CD4-positive, alpha-beta memory T cell (primary cell): ENCODE results near the gene KCTD3. TPM values are rescaled to one million over a fixed set of nuclear protein-coding genes. Genes with fewer than 3 reads are reported as not detected.

Experiments used
- CTCF ChIA-PET: fragments of 350-600 bp; sonication (Branson Sonifier 250); formaldehyde crosslinking; loops from one replicate; lab custom pipeline; 2021; ENCODE audit warnings: inconsistent platforms; ENCODE audit not compliant: partially characterized antibody; lab: Charles Lee
- POLR2A ChIA-PET: fragments of 350-600 bp; sonication (Branson Sonifier 250); formaldehyde crosslinking; loops from one replicate; lab custom pipeline; 2021; ENCODE audit not compliant: partially characterized antibody; lab: Charles Lee
- DNase-seq, 5 donors: peaks; one replicate each; pipeline versions ENCODE4 v3.0.0 to v3.0.0-alpha.2; 2020 to 2022; ENCODE audit warnings: mixed read lengths in 1 of 5
- H3K27ac ChIP-seq: one replicate; pipeline ENCODE4 v1.7.0; 2013; ENCODE audit warnings: low read depth, low read length
- H3K27me3 ChIP-seq: 2 replicates; pipeline ENCODE4 v1.7.0; 2013; ENCODE audit warnings: mild to moderate bottlenecking, low read length, moderate library complexity; ENCODE audit not compliant: insufficient read depth
- H3K36me3 ChIP-seq: 2 replicates; pipeline ENCODE4 v1.7.0; 2013; ENCODE audit warnings: mild to moderate bottlenecking, low read length, moderate library complexity; ENCODE audit not compliant: insufficient read depth
- H3K4me1 ChIP-seq: 2 replicates; pipeline ENCODE4 v1.7.0; 2013; ENCODE audit warnings: mild to moderate bottlenecking, low read length, moderate library complexity; ENCODE audit not compliant: insufficient read depth
- H3K4me3 ChIP-seq, 2 donors: one replicate each; pipeline ENCODE4 v1.7.0; 2013; ENCODE audit warnings: low read length in 2 of 2, mild to moderate bottlenecking in 1 of 2
- H3K9me3 ChIP-seq, 2 donors: one replicate each; pipeline ENCODE4 v1.7.0; 2013; ENCODE audit warnings: low read length in 2 of 2, control low read depth in 1 of 2; ENCODE audit not compliant: control insufficient read depth in 1 of 2
- H3K27ac Mint-ChIP-seq, 7 donors: one replicate each; pipeline ENCODE4 v1.8.0; 2020 to 2021; ENCODE audit warnings: mixed read lengths in 7 of 7, mild to moderate bottlenecking in 6 of 7, inconsistent platforms in 3 of 7, moderate library complexity in 3 of 7
- H3K27me3 Mint-ChIP-seq, 2 donors: one replicate each; pipeline ENCODE4 v1.8.0; 2020 to 2021; ENCODE audit warnings: mixed read lengths in 2 of 2
- H3K36me3 Mint-ChIP-seq, 2 donors: one replicate each; pipeline ENCODE4 v1.8.0; 2020 to 2021; ENCODE audit warnings: mixed read lengths in 2 of 2, inconsistent platforms in 1 of 2, mild to moderate bottlenecking in 1 of 2
- H3K4me1 Mint-ChIP-seq, 4 donors: one replicate each; pipeline ENCODE4 v1.8.0; 2020 to 2021; ENCODE audit warnings: mixed read lengths in 4 of 4, mild to moderate bottlenecking in 1 of 4
- H3K4me3 Mint-ChIP-seq, 8 donors: one replicate each; pipeline ENCODE4 v1.8.0; 2020 to 2021; ENCODE audit warnings: mixed read lengths in 8 of 8, mild to moderate bottlenecking in 7 of 8, moderate library complexity in 6 of 8, inconsistent platforms in 3 of 8
- H3K9me3 Mint-ChIP-seq, 8 donors: one replicate each; pipeline ENCODE4 v1.8.0; 2020 to 2021; ENCODE audit warnings: mixed read lengths in 8 of 8, mild to moderate bottlenecking in 5 of 8, inconsistent platforms in 3 of 8, moderate library complexity in 1 of 8
- intact Hi-C: fragments of 100-400 bp; cut with micrococcal nuclease; formaldehyde crosslinking; loops from one replicate; pipeline ENCODE4 v1.15.1; 2023
- polyA plus RNA-seq, 2 donors: library from polyadenylated mRNA; unstranded; fragments of 300-500 nt; fragmentation: Illumina TruSeq; gene quantifications; one replicate each; pipeline ENCODE4 v1.2.3, GENCODE V29; 2021
- total RNA-seq, 2 experiments: library from RNA; stranded (reverse); gene quantifications; one replicate each; pipeline ENCODE4 v1.2.3, GENCODE V29; 2021

KCTD3 gene
- total and polyA plus RNA-seq, 4 experiments from 2014 or later: 0.20 to 2.5 (median 1.3) TPM

DNA sequence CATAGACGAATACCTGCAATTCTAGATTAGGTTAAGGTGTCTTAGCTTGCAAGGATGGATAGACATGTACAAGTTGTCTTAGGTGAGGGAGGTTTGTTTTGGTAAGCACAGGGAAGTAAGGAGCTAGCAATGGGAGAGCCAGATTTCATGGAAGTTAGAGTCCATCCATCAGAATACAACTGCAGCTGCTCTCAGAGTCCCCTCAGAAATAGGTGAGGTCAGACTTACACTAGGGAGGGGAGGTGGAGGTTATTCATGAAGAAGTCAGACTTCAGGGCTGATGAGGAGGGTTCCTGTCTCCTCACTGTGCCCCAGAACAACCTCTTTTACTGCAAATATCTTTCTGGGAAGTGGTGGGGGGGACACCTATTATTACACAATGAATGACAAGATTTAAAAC lies 85.3 kb downstream of the KCTD3 start:
- H3K27ac ChIP-seq: no peak overlapping the region
- Mint-ChIP-seq H3K4me1 (peaks cover 0 to 3% (median 3%) of the 10 kb centered on the region in 4 donors), H3K36me3 (no peaks in the 10 kb centered on the region), H3K27me3 (peaks cover 0 to 1% of the 10 kb centered on the region in 2 donors), H3K4me3 (no peak overlapping the region), H3K27ac (no peak overlapping the region), H3K9me3 (peaks cover 0 to 1% (median 0%) of the 10 kb centered on the region in 8 donors)
- no peaks in the 10 kb centered on the region for H3K27me3 ChIP-seq
- H3K4me3 ChIP-seq: no peak overlapping the region
- CTCF ChIA-PET: no interaction called here
- H3K4me1 ChIP-seq: no peaks in the 10 kb centered on the region
- no peaks in the 10 kb centered on the region for H3K36me3 ChIP-seq
- intact Hi-C loops: no loop called here
- H3K9me3 ChIP-seq: no peaks in the 10 kb centered on the region
- POLR2A ChIA-PET: no interaction called here
- no peak for DNase-seq

DNA sequence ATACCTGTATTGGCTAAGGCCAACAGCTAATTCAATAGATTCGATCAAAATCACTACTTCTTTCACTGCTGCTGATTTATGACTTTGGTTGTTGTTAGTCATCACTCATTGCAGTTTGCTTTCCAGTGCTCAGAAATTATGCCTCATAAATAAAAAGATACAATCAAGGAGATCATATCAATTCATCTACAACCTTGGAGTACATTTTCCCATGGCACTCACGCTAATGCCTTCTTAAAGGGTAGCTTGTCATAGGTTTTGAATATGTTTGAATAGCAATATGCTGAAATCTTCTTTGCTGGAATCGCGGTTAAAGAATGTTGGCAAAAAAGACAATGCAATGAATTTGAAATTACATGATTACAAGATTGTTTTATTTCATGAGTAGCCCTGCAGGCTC lies 89.9 kb downstream of the KCTD3 start:
- Mint-ChIP-seq H3K36me3 (no peaks in the 10 kb centered on the region), H3K27me3 (peaks cover 0 to 1% of the 10 kb centered on the region in 2 donors), H3K4me1 (no peaks in the 10 kb centered on the region), H3K9me3 (peaks cover 0 to 2% (median under 1%) of the 10 kb centered on the region in 8 donors), H3K27ac (no peak overlapping the region), H3K4me3 (no peak overlapping the region)
- no peak overlapping the region for H3K27ac ChIP-seq
- H3K4me1 ChIP-seq: no peaks in the 10 kb centered on the region
- CTCF ChIA-PET: no interaction called here
- H3K9me3 ChIP-seq: no peaks in the 10 kb centered on the region
- no peaks in the 10 kb centered on the region for H3K27me3 ChIP-seq
- H3K4me3 ChIP-seq: no peak overlapping the region
- intact Hi-C loops: no loop called here
- no peak for DNase-seq
- no peaks in the 10 kb centered on the region for H3K36me3 ChIP-seq
- POLR2A ChIA-PET: no interaction called here

DNA sequence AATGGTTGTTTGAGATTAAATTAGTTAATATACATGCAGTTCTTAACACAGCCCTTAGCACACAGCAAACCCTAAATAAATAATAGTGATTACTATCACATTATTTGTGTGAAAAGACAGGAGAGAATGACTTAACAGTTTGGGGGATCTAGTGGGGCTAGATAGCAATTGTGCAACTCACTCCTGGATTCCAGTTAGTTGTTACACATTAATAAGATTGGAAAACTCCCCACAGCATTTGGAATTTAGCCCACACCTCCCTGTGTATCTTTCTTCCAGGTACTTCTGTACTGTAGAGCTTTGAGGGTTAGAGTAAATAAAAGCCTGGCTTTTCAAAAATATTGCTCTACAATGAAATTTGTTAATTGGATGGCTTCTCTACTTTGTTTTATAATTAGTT lies 93.2 kb downstream of the KCTD3 start:
- H3K27me3 ChIP-seq: no peaks in the 10 kb centered on the region
- Mint-ChIP-seq H3K4me1 (no peaks in the 10 kb centered on the region), H3K4me3 (no peak overlapping the region), H3K27ac (no peak overlapping the region), H3K36me3 (no peaks in the 10 kb centered on the region), H3K9me3 (peaks cover 0 to 4% (median 2%) of the 10 kb centered on the region in 8 donors), H3K27me3 (no peaks in the 10 kb centered on the region)
- H3K27ac ChIP-seq: no peak overlapping the region
- H3K4me1 ChIP-seq: no peaks in the 10 kb centered on the region
- H3K9me3 ChIP-seq: no peaks in the 10 kb centered on the region
- ChIA-PET POLR2A (no interaction called here), CTCF (no interaction called here)
- DNase-seq: no peak
- no peaks in the 10 kb centered on the region for H3K36me3 ChIP-seq
- intact Hi-C loops: no loop called here
- no peak overlapping the region for H3K4me3 ChIP-seq

DNA sequence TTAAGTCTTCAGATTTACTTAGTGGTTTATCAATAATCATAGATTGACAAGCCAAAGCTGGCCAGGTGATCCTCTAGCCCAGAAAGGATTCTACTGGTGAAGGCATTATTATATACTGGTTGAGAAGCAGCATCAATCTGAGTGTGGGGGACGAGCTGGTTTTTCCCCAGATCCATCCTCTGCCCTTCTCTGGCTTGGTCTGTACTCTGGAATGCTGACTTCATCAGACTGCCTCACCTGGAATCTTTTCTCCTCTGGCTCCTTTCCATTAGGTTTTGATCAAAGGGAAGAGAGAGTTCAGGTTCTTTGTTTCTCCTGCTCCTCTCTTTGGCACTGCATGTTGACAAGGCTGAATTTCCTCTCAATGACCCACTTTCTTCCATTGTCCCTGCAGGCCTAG lies 93.9 kb downstream of the KCTD3 start:
- Mint-ChIP-seq H3K27me3 (no peaks in the 10 kb centered on the region), H3K4me3 (no peak overlapping the region), H3K9me3 (peaks cover 0 to 4% (median 2%) of the 10 kb centered on the region in 8 donors), H3K27ac (no peak overlapping the region), H3K4me1 (no peaks in the 10 kb centered on the region), H3K36me3 (no peaks in the 10 kb centered on the region)
- H3K27me3 ChIP-seq: no peaks in the 10 kb centered on the region
- ChIA-PET POLR2A (no interaction called here), CTCF (no interaction called here)
- H3K36me3 ChIP-seq: no peaks in the 10 kb centered on the region
- intact Hi-C loops: no loop called here
- no peaks in the 10 kb centered on the region for H3K4me1 ChIP-seq
- H3K27ac ChIP-seq: no peak overlapping the region
- DNase-seq: no peak
- no peaks in the 10 kb centered on the region for H3K9me3 ChIP-seq
- H3K4me3 ChIP-seq: no peak overlapping the region

DNA sequence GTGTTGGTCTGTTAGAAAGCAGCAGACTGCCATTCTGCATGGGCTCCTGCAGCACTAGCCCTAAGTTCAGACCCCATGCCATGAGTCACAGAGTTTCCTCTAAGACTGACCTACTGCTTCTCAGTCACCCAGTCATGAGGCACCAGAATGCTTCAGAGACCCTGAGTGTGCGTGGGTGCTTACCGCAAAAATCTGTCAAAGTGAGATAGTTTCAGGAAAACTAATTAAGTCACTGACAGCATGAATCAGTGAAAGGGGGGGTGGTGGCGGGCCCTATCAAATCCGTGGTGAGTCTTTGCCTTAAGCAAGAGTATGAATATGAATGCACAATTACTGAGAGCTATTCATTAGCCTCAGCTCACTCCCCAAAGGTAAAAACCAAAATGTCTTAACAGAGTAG lies 98.1 kb downstream of the KCTD3 start:
- CTCF ChIA-PET: no interaction called here
- Mint-ChIP-seq H3K36me3 (no peaks in the 10 kb centered on the region), H3K4me1 (no peaks in the 10 kb centered on the region), H3K9me3 (peaks cover 0 to 4% (median 2%) of the 10 kb centered on the region in 8 donors), H3K4me3 (no peak overlapping the region), H3K27ac (no peak overlapping the region), H3K27me3 (no peaks in the 10 kb centered on the region)
- DNase-seq: no peak
- Histone ChIP-seq H3K4me3 (no peak overlapping the region), H3K4me1 (no peaks in the 10 kb centered on the region), H3K36me3 (no peaks in the 10 kb centered on the region), H3K27ac (no peak overlapping the region), H3K9me3 (no peaks in the 10 kb centered on the region), H3K27me3 (no peaks in the 10 kb centered on the region)
- POLR2A ChIA-PET: no interaction called here
- intact Hi-C loops: no loop called here

DNA sequence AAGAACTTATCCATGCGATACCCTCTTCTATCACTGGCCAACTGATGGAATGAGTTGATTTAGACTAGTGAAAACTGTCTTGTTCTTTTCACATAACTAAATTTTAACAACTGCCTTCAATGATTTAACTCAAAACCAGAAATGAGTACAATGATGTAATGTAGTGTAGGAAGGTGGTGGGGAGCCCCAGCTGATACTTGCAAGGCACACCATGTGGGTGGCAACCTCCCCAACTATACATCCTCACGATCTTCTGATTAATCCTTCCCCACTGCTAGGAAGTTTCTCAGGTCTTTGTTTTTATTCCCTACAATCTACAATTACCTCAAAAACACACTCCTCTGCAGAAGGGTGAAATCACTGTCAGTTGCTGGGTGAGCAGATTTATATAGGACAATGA lies 100.7 kb downstream of the KCTD3 start:
- H3K36me3 ChIP-seq: no peaks in the 10 kb centered on the region
- H3K27ac Mint-ChIP-seq: no peak overlapping the region
- H3K4me1 Mint-ChIP-seq: no peaks in the 10 kb centered on the region
- POLR2A ChIA-PET: no interaction called here
- intact Hi-C loops: no loop called here
- H3K9me3 ChIP-seq: no peaks in the 10 kb centered on the region
- no peaks in the 10 kb centered on the region for H3K36me3 Mint-ChIP-seq
- no peak for DNase-seq
- H3K9me3 Mint-ChIP-seq: peaks cover 0 to 7% (median 2%) of the 10 kb centered on the region in 8 donors
- no peak overlapping the region for H3K4me3 ChIP-seq
- no peaks in the 10 kb centered on the region for H3K27me3 Mint-ChIP-seq
- no peaks in the 10 kb centered on the region for H3K27me3 ChIP-seq
- H3K27ac ChIP-seq: no peak overlapping the region
- no peaks in the 10 kb centered on the region for H3K4me1 ChIP-seq
- H3K4me3 Mint-ChIP-seq: no peak overlapping the region
- CTCF ChIA-PET: no interaction called here

DNA sequence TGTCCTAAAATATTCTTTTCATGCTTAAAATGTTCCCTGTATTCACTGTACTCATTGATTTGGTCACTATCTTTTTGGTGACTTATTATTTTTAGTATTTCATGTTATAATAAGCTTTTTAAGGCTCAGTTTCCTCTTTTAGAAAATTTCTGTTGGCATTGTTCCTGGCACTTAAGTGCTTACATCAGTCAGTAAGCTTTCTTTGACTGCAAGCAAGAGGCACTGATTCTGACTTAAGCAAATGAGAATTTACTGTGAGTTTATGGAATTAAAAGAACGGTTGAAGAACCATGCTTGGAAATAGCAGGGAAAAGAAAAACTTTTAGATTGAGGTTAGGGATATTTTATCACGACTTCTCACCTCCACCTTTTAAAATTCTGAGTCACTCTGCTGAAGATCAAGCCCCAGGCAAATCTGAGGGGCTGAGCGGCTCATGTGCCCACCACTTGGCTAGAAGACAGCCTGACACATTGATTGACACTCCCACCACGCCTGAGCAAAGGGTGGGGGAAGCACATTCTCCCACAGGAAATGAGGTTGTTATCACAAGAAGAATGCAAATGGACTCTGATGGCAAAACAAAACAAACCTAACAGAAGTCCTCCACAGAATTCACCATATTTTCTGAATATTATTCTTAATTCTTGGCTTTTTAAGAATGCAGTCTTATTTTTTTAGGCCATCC lies 102.8 kb downstream of the KCTD3 start:
- no peaks in the 10 kb centered on the region for H3K9me3 ChIP-seq
- Mint-ChIP-seq H3K4me3 (no peak overlapping the region), H3K27me3 (no peaks in the 10 kb centered on the region), H3K9me3 (peaks cover 0 to 7% (median 2%) of the 10 kb centered on the region in 8 donors), H3K4me1 (no peaks in the 10 kb centered on the region), H3K36me3 (no peaks in the 10 kb centered on the region), H3K27ac (no peak overlapping the region)
- DNase-seq: no peak
- CTCF ChIA-PET: no interaction called here
- no peaks in the 10 kb centered on the region for H3K36me3 ChIP-seq
- H3K4me3 ChIP-seq: no peak overlapping the region
- POLR2A ChIA-PET: no interaction called here
- no peaks in the 10 kb centered on the region for H3K27me3 ChIP-seq
- H3K27ac ChIP-seq: no peak overlapping the region
- H3K4me1 ChIP-seq: no peaks in the 10 kb centered on the region
- intact Hi-C loops: no loop called here
